Right hindlimb (tissue), 1 donor: ENCODE results near the gene OCA2.

Experiments
- DNase-seq: peaks from one replicate; pipeline ENCODE4 v3.0.0-alpha.2; 2018

Gene OCA2

GRCh38 chr15:27935328-27935727, 163.8 kb downstream of the OCA2 start:
- no peak for DNase-seq

- DNase-seq: no peak
Measured at GRCh38 chr15:27934782-27935181, 164.3 kb downstream of the OCA2 start.

- DNase-seq: no peak
Measured at GRCh38 chr15:27933562-27933961, 165.6 kb downstream of the OCA2 start.

- DNase-seq: no peak
Measured at GRCh38 chr15:27932600-27932999, 166.5 kb downstream of the OCA2 start.

- DNase-seq: no peak
Measured at GRCh38 chr15:27928386-27928785, 170.7 kb downstream of the OCA2 start.

GRCh38 chr15:27912283-27912682, 186.8 kb downstream of the OCA2 start:
- no peak for DNase-seq

- no peak for DNase-seq
Measured at GRCh38 chr15:27906802-27907201, 192.3 kb downstream of the OCA2 start.

GRCh38 chr15:27903405-27903804, 195.7 kb downstream of the OCA2 start:
- no peak for DNase-seq

- DNase-seq: no peak
Measured at GRCh38 chr15:27902680-27903385, 196.3 kb downstream of the OCA2 start.

GRCh38 chr15:27899583-27900285, 199.4 kb downstream of the OCA2 start:
- no peak for DNase-seq

- DNase-seq: no peak
Measured at GRCh38 chr15:27897481-27897880, 201.6 kb downstream of the OCA2 start.

GRCh38 chr15:27894645-27895044, 204.5 kb downstream of the OCA2 start:
- no peak for DNase-seq

- no peak for DNase-seq
Measured at GRCh38 chr15:27889258-27889657, 209.9 kb downstream of the OCA2 start.

GRCh38 chr15:27885201-27885600, 213.9 kb downstream of the OCA2 start:
- DNase-seq: no peak

GRCh38 chr15:27884726-27885125, 214.4 kb downstream of the OCA2 start:
- no peak for DNase-seq

- no peak for DNase-seq
Measured at GRCh38 chr15:27878841-27879240, 220.3 kb downstream of the OCA2 start.

GRCh38 chr15:27873828-27874227, 225.3 kb downstream of the OCA2 start:
- no peak for DNase-seq

- DNase-seq: no peak
Measured at GRCh38 chr15:27873039-27873438, 226.1 kb downstream of the OCA2 start.

- no peak for DNase-seq
Measured at GRCh38 chr15:27872355-27872754, 226.8 kb downstream of the OCA2 start.

- DNase-seq: no peak
Measured at GRCh38 chr15:27871902-27872260, 227.2 kb downstream of the OCA2 start.

- no peak for DNase-seq
Measured at GRCh38 chr15:27871078-27871901, 227.8 kb downstream of the OCA2 start.

- DNase-seq: no peak
Measured at GRCh38 chr15:27870320-27870719, 228.8 kb downstream of the OCA2 start.

GRCh38 chr15:27869697-27870281, 229.3 kb downstream of the OCA2 start:
- peak; percentile 59 for DNase-seq
